Measurements from ENCODE around the gene ATP2B1. TPM values are rescaled to one million over a fixed set of nuclear protein-coding genes. Genes with fewer than 3 reads are reported as not detected.

The ATP2B1 gene
- total RNA-seq, 1 experiment from 2014 or later = 20.6 TPM

- Histone ChIP-seq H4K8ac (replicated peaks; ENCODE audit: insufficient read length, low read depth, low read length) (no peak overlapping the region), H3K14ac (ENCODE audit: insufficient read depth, low read length) (no peak overlapping the region), H2AK5ac (ENCODE audit: insufficient read length, low read length) (no peak overlapping the region), H3K4me1 (ENCODE audit: insufficient read depth, low read length) (no peaks in the 10 kb centered on the region), H2BK20ac (ENCODE audit: low read depth, low read length, poor library complexity, severe bottlenecking) (no peak overlapping the region), H3K18ac (ENCODE audit: insufficient read length, low read depth, low read length) (no peak overlapping the region), H2BK120ac (ENCODE audit: low read depth, low read length, poor library complexity, severe bottlenecking) (no peak overlapping the region), H3K27ac (ENCODE audit: insufficient read length, low read depth, low read length) (no peak overlapping the region), H3K23ac (ENCODE audit: insufficient read length, low read depth, low read length) (no peak overlapping the region), H3K9me3 (ENCODE audit: control insufficient read depth, low read depth, low read length) (no peaks in the 10 kb centered on the region), H3K4me2 (ENCODE audit: insufficient read depth, insufficient read length, low read length) (no peak overlapping the region), H3K9ac (ENCODE audit: extremely low read depth, insufficient read length, low read length) (no peak overlapping the region), H3K56ac (ENCODE audit: insufficient read length, low read depth, low read length) (no peak overlapping the region), H2BK12ac (ENCODE audit: insufficient read length, low read depth, low read length) (no peak overlapping the region), H2BK5ac (ENCODE audit: insufficient read length, low read length) (no peak overlapping the region), H4K5ac (ENCODE audit: insufficient read length, low read depth, low read length) (no peak overlapping the region), H3K23me2 (ENCODE audit: insufficient read length, low read depth, low read length, poor library complexity, severe bottlenecking) (no peaks in the 10 kb centered on the region), H3K79me1 (ENCODE audit: insufficient read depth, low read depth, low read length, poor library complexity, severe bottlenecking) (no peaks in the 10 kb centered on the region), H3K27me3 (ENCODE audit: insufficient read depth, low read length) (no peaks in the 10 kb centered on the region), H3T11ph (ENCODE audit: low read length) (no peak overlapping the region), H3K4ac (ENCODE audit: low read depth, low read length) (no peak overlapping the region), H3K79me2 (ENCODE audit: insufficient read depth, low read length) (no peaks in the 10 kb centered on the region), H2AFZ (ENCODE audit: low read length) (no peak overlapping the region), H2BK15ac (ENCODE audit: low read depth, low read length) (no peak overlapping the region; the same call in 1 of the 2 replicates), H4K20me1 (ENCODE audit: control insufficient read depth, insufficient read depth, insufficient read length) (no peaks in the 10 kb centered on the region), H4K91ac (ENCODE audit: insufficient read length, low read depth, low read length) (no peak overlapping the region)
- TF ChIP-seq, protein P1, sequence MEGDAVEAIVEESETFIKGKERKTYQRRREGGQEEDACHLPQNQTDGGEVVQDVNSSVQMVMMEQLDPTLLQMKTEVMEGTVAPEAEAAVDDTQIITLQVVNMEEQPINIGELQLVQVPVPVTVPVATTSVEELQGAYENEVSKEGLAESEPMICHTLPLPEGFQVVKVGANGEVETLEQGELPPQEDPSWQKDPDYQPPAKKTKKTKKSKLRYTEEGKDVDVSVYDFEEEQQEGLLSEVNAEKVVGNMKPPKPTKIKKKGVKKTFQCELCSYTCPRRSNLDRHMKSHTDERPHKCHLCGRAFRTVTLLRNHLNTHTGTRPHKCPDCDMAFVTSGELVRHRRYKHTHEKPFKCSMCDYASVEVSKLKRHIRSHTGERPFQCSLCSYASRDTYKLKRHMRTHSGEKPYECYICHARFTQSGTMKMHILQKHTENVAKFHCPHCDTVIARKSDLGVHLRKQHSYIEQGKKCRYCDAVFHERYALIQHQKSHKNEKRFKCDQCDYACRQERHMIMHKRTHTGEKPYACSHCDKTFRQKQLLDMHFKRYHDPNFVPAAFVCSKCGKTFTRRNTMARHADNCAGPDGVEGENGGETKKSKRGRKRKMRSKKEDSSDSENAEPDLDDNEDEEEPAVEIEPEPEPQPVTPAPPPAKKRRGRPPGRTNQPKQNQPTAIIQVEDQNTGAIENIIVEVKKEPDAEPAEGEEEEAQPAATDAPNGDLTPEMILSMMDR (conservative IDR thresholded peaks at IDR 0.05) = no peak
- H3K27me3 Mint-ChIP-seq (ENCODE audit: low read depth) = no peaks in the 10 kb centered on the region
- H3K9me3 Mint-ChIP-seq = no peaks in the 10 kb centered on the region
- H3K36me3 Mint-ChIP-seq (ENCODE audit: insufficient read depth in 1 of 3, low read depth in 3 of 3) = no peaks in the 10 kb centered on the region
- H3K4me3 Mint-ChIP-seq = no peak overlapping the region
- no CpG with 5 or more reads among the region's 5 CpGs for WGBS (ENCODE audit: extremely low coverage, insufficient read length, low lambda C conversion rate)
- no peak for DNase-seq
- H3K27ac Mint-ChIP-seq = no peak overlapping the region
- no peaks in the 10 kb centered on the region for H3K4me1 Mint-ChIP-seq
Observed at GRCh38 chr12:89733579-89734201, 25.1 kb upstream of the ATP2B1 start.
